ENCODE data around the gene UACA.

Gene UACA

GRCh38 chr15:70615435-70616310 is 147.7 kb downstream of the UACA start:
- TF ChIP-seq CTCF (IDR thresholded peaks at IDR 0.05; ENCODE audit: poor library complexity, severe bottlenecking), result no peak
- no peak overlapping the region for H3K27ac ChIP-seq (ENCODE audit: poor library complexity, severe bottlenecking)
- no peaks in the 10 kb centered on the region for H3K27me3 ChIP-seq (ENCODE audit: insufficient read depth, poor library complexity, severe bottlenecking)
- H3K36me3 ChIP-seq (ENCODE audit: low read depth), result no peaks in the 10 kb centered on the region
- H3K4me1 ChIP-seq (ENCODE audit: insufficient read depth, poor library complexity, severe bottlenecking), result no peaks in the 10 kb centered on the region
- H3K9me3 ChIP-seq (ENCODE audit: severe bottlenecking), result no peaks in the 10 kb centered on the region
- H3K4me3 ChIP-seq (ENCODE audit: severe bottlenecking), result no peak overlapping the region
- DNase-seq (ENCODE audit: low spot score) (no peak), ATAC-seq (ENCODE audit: low read depth) (peak; percentile 35; the same call in 1 of the 3 replicates)

- no peak for ATAC-seq (ENCODE audit: low read depth)
Measured at GRCh38 chr15:70614221-70614620, 149.1 kb downstream of the UACA start.

GRCh38 chr15:70613271-70613670 is 150.1 kb downstream of the UACA start:
- H3K36me3 ChIP-seq (ENCODE audit: low read depth), result no peaks in the 10 kb centered on the region
- ATAC-seq (ENCODE audit: low read depth) (no peak), DNase-seq (ENCODE audit: low spot score) (no peak)
- no peak overlapping the region for H3K27ac ChIP-seq (ENCODE audit: poor library complexity, severe bottlenecking)
- H3K4me1 ChIP-seq (ENCODE audit: insufficient read depth, poor library complexity, severe bottlenecking), result no peaks in the 10 kb centered on the region
- no peaks in the 10 kb centered on the region for H3K9me3 ChIP-seq (ENCODE audit: severe bottlenecking)
- TF ChIP-seq CTCF (IDR thresholded peaks at IDR 0.05; ENCODE audit: poor library complexity, severe bottlenecking), result no peak
- H3K4me3 ChIP-seq (ENCODE audit: severe bottlenecking), result no peak overlapping the region
- H3K27me3 ChIP-seq (ENCODE audit: insufficient read depth, poor library complexity, severe bottlenecking), result no peaks in the 10 kb centered on the region

More at GRCh38 chr15:70614221-70614620, 149.1 kb downstream of the UACA start:
- no peaks in the 10 kb centered on the region for H3K36me3 ChIP-seq (ENCODE audit: low read depth)
- no peaks in the 10 kb centered on the region for H3K27me3 ChIP-seq (ENCODE audit: insufficient read depth, poor library complexity, severe bottlenecking)
- no peak overlapping the region for H3K4me3 ChIP-seq (ENCODE audit: severe bottlenecking)
- TF ChIP-seq CTCF (IDR thresholded peaks at IDR 0.05; ENCODE audit: poor library complexity, severe bottlenecking), result no peak
- no peaks in the 10 kb centered on the region for H3K9me3 ChIP-seq (ENCODE audit: severe bottlenecking)
- no peaks in the 10 kb centered on the region for H3K4me1 ChIP-seq (ENCODE audit: insufficient read depth, poor library complexity, severe bottlenecking)
- DNase-seq (ENCODE audit: low spot score), result no peak
- no peak overlapping the region for H3K27ac ChIP-seq (ENCODE audit: poor library complexity, severe bottlenecking)

- DNase-seq (ENCODE audit: low spot score) (no peak), ATAC-seq (ENCODE audit: low read depth) (no peak)
- no peaks in the 10 kb centered on the region for H3K4me1 ChIP-seq (ENCODE audit: insufficient read depth, poor library complexity, severe bottlenecking)
- no peaks in the 10 kb centered on the region for H3K9me3 ChIP-seq (ENCODE audit: severe bottlenecking)
- TF ChIP-seq CTCF (IDR thresholded peaks at IDR 0.05; ENCODE audit: poor library complexity, severe bottlenecking), result no peak
- H3K27ac ChIP-seq (ENCODE audit: poor library complexity, severe bottlenecking), result no peak overlapping the region
- H3K27me3 ChIP-seq (ENCODE audit: insufficient read depth, poor library complexity, severe bottlenecking), result no peaks in the 10 kb centered on the region
- H3K36me3 ChIP-seq (ENCODE audit: low read depth), result no peaks in the 10 kb centered on the region
- H3K4me3 ChIP-seq (ENCODE audit: severe bottlenecking), result no peak overlapping the region
Measured at GRCh38 chr15:70611286-70611685, 152.1 kb downstream of the UACA start.

- Histone ChIP-seq H3K4me3 (ENCODE audit: severe bottlenecking) (no peak overlapping the region), H3K27me3 (ENCODE audit: insufficient read depth, poor library complexity, severe bottlenecking) (no peaks in the 10 kb centered on the region), H3K36me3 (ENCODE audit: low read depth) (no peaks in the 10 kb centered on the region), H3K9me3 (ENCODE audit: severe bottlenecking) (no peaks in the 10 kb centered on the region), H3K4me1 (ENCODE audit: insufficient read depth, poor library complexity, severe bottlenecking) (no peaks in the 10 kb centered on the region), H3K27ac (ENCODE audit: poor library complexity, severe bottlenecking) (no peak overlapping the region)
- no peak for TF ChIP-seq CTCF (IDR thresholded peaks at IDR 0.05; ENCODE audit: poor library complexity, severe bottlenecking)
- no peak for DNase-seq (ENCODE audit: low spot score)
- no peak for ATAC-seq (ENCODE audit: low read depth)
Measured at GRCh38 chr15:70610541-70610940, 152.8 kb downstream of the UACA start.

Data from RWPE2 (cell line).